LHCN-M2 (cell line): ENCODE results near the gene LSP1. TPM values are rescaled to one million over a fixed set of nuclear protein-coding genes. Genes with fewer than 3 reads are reported as not detected.

Experiments used
- DNase-seq: peaks from one replicate; pipeline ENCODE4 v3.0.0-alpha.2; 2012; ENCODE audit warnings: low read depth
- total RNA-seq: library from RNA; depleted of rRNA; stranded (reverse); fragments of >200 nt; gene quantifications from 2 replicates; pipeline ENCODE4 v1.2.3, GENCODE V29; 2014

Gene LSP1
- total RNA-seq, 1 experiment from 2014 or later: 311 TPM

GRCh38 chr11:1888811-1889210 lies 35.9 kb downstream of the LSP1 start:
- no peak for DNase-seq

GRCh38 chr11:1889224-1889930 lies 36.5 kb downstream of the LSP1 start:
- no peak for DNase-seq

- DNase-seq: no peak
Observed at GRCh38 chr11:1889941-1890855, 37.3 kb downstream of the LSP1 start.

- DNase-seq: no peak
Observed at GRCh38 chr11:1890856-1891830, 38.3 kb downstream of the LSP1 start.

- no peak for DNase-seq
Observed at GRCh38 chr11:1891831-1892115, 38.9 kb downstream of the LSP1 start, which contains the start of gene PRR33. Gene PRR33 (minus strand): TSS chr11:1891895. CDS start chr11:1890584, 1,311 bp downstream.

GRCh38 chr11:1892116-1892515 lies 39.2 kb downstream of the LSP1 start:
- no peak for DNase-seq

GRCh38 chr11:1892558-1892957 lies 39.7 kb downstream of the LSP1 start:
- no peak for DNase-seq

GRCh38 chr11:1893581-1894359 lies 40.9 kb downstream of the LSP1 start:
- DNase-seq: no peak

GRCh38 chr11:1894759-1895158 lies 41.9 kb downstream of the LSP1 start:
- no peak for DNase-seq

GRCh38 chr11:1896468-1896867 lies 43.6 kb downstream of the LSP1 start:
- DNase-seq: no peak

GRCh38 chr11:1896923-1897322 lies 44.0 kb downstream of the LSP1 start:
- DNase-seq: no peak

- DNase-seq: no peak
Observed at GRCh38 chr11:1899090-1899489, 46.2 kb downstream of the LSP1 start.

GRCh38 chr11:1899686-1900085 lies 46.8 kb downstream of the LSP1 start:
- DNase-seq: no peak

GRCh38 chr11:1906181-1906580 lies 53.3 kb downstream of the LSP1 start:
- DNase-seq: no peak

GRCh38 chr11:1906611-1907423 lies 53.9 kb downstream of the LSP1 start:
- no peak for DNase-seq

GRCh38 chr11:1908618-1909017 lies 55.7 kb downstream of the LSP1 start:
- DNase-seq: no peak

GRCh38 chr11:1909524-1909923 lies 56.6 kb downstream of the LSP1 start:
- DNase-seq: no peak

- DNase-seq: no peak
Observed at GRCh38 chr11:1912289-1912878, 59.5 kb downstream of the LSP1 start.

- DNase-seq: no peak
Observed at GRCh38 chr11:1913271-1914060, 60.6 kb downstream of the LSP1 start.
